NCI-H1105 (cell line): Measurements from ENCODE around the gene E2F3.

ENCODE experiments used
- DNase-seq: peaks from one replicate; lab custom pipeline; 2025; lab: John Stamatoyannopoulos, UW

E2F3 gene

GRCh38 chr6:20401205-20402091 is at the start of gene E2F3:
TSS of gene E2F3 (plus strand) at chr6:20401879. CDS start at chr6:20402233, 354 bp downstream.
- peak; percentile 100 for DNase-seq

GRCh38 chr6:20352346-20352745 is 49.3 kb upstream of the E2F3 start:
- DNase-seq: no peak

DNA sequence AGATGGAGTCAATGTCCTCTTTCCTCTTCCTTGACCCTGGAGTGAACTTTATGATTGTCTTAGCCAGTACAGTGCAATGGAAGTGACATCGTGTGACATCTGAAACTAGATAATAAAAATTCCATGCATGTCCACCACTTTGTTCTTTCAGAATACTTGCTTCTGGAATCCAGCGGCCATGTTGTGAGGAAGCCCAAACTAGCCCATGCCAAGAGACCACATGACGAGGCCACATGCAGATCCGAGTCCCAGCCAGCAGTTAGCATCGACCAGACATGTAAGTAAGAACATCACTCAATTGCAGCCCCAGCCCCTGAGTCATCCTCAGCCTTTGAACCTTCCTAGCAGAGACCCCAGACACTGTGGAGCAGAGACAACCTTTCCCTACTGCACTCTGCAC is 48.5 kb upstream of the E2F3 start:
- no peak for DNase-seq

DNA sequence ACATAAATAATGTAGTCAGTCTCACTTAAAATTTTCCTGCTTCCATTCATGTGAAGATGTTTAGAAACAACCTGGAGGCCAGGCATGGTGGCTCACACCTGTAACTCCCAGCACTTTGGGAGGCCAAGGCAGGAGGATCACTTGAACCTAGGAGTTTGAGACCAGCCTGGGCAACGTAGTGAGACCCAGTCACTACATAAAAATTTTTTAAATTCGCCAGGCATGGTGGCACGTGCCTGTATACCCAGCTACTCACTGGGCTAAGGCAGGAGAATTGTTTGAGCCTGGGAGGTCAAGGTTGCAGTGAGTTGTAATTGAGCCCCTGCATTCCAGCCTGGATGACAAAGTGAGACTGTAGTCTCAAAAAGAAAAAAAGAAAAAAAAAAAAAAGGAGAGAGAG is 47.3 kb upstream of the E2F3 start:
- no peak for DNase-seq

- DNase-seq: no peak
Observed at GRCh38 chr6:20360471-20361119, 41.1 kb upstream of the E2F3 start.

DNA sequence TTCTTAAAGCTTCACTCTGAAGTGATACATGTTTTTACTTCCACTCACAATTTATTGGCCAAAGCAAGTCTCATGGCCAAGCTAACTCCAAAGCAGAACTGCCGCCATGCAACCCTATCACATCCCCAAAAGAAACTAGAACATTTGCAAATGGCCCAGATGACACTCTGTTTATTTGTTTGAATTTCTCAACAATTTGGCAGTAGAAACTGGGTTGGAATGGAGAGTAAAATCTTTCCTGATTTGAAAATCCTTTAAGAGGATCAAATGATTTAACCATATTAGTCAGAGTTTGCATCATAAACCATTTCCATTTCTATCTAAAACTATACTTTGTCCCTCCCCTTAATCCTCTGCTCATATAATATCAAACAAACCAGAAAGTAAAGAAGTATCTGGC is 39.1 kb upstream of the E2F3 start:
- no peak for DNase-seq

GRCh38 chr6:20364327-20364726 is 37.4 kb upstream of the E2F3 start:
- no peak for DNase-seq

DNA sequence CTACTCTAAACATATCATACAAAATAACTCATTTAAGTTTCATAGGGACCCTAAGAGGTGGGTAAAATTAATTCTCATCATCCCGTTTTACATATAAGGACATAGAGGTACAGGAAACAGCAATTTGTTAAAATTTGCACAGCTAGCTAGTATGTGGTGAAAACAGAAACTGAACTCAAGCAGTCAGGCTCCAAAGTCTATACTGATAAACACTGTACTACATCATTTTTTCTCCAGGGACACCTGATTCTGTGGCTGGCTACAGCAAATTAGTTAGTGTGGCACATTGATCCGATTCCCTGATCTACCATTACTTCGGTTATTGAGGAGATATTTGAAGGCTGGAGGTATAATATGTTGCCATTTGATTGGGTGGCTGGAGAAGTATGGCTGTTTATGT is 36.2 kb upstream of the E2F3 start:
- no peak for DNase-seq

GRCh38 chr6:20366082-20366830 is 35.4 kb upstream of the E2F3 start:
- DNase-seq: no peak

GRCh38 chr6:20367743-20368485 is 33.8 kb upstream of the E2F3 start:
- DNase-seq: no peak

GRCh38 chr6:20370393-20370792 is 31.3 kb upstream of the E2F3 start:
- DNase-seq: no peak

DNA sequence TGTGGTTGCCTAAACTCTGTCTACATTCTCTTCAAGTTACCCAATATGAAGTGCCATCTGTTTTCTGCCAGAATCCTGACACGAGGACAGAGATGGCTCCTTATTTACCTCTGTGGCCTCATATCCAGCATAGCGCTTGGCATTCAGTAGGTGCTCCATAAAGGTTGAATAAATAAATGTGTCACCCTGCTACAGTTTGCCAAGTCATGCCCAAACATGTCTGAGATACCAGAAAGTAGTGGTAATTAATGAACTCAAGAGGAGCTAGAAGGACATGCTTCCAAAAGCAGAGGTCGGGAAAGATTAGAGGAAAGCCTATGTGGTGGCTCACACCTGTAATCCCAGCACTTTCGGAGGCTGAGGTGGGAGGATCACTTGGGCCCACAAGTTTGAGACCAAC is 30.9 kb upstream of the E2F3 start:
- no peak for DNase-seq

DNA sequence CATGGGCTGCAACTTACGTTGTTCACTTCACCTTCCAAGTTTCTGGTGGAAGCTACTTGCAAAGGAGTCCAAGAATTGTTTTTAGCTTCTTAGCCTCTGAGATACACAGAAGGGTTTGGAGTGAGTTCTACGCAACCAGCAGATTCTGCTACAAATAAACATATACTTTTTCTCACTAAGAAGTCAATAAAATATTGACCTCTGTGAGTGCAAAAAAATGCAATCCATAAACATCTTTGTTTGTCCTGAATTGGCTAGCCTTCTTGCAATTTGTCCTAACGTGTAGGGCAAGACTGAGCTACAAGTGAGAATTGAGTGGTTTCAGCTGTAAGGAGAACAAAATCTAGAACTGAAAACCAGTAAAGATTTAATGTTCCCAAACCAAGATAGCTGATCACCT is 26.2 kb upstream of the E2F3 start:
- no peak for DNase-seq

GRCh38 chr6:20377623-20378265 is 23.9 kb upstream of the E2F3 start:
- DNase-seq: no peak

DNA sequence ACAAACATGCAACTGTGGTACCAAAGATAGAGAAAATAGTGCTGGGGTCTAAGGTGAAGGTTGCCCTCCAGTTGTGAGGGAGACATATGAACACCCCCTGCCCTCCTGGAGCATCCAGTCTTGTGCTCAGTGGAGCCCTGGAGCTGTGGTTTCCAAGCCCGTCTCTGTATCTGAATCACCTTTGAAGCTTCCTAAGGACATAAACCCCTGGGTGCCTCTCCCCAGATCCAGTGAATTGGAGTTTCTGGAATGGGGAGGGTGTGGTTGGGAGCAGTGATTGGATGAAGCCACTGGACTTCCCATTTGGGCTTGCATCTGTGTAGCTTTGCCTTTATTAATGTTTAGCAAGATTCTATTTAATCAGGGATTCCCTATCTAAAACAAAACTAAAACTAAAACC is 22.4 kb upstream of the E2F3 start:
- no peak for DNase-seq

DNA sequence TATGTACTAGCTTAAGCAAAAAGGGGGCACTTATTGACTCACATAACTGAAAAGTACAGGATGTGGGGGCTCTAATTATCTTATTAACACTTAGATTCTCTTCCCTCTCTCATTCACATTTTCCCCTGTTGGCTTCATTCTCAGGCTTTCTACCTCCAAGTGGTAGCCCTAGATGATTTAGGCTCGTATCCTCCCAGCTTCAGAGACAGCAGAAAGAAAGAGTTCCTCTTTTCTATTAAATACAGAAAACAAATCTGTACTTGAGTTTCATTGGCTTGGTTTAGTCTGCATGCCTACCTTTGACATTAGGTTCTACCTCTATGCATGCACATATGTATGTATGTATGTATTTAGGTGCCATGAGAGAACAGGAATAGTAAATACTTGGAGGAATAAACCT is 15.5 kb upstream of the E2F3 start:
- DNase-seq: no peak

- DNase-seq: no peak
Observed at GRCh38 chr6:20389066-20389465, 12.6 kb upstream of the E2F3 start.

- no peak for DNase-seq
Observed at GRCh38 chr6:20393297-20393696, 8.4 kb upstream of the E2F3 start.

DNA sequence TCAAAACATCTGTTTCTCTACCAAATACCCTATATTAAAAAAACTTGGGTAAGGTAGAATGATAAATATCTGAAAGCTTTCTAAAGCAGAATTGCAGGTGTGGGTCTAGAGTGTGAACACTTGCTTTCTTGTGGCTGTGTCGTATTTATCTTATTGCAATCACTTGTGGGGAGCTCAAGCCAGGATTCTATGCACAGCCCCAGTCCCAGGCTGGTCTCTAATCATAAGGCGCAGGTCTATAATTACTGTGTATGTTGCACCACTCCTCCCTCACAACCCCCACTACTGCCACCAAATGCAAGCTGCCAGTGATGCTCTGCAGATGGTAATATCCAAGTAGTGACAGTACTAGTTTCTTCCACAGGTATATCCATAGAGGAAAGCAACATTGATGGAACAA is 2.2 kb upstream of the E2F3 start:
- no peak for DNase-seq

DNA sequence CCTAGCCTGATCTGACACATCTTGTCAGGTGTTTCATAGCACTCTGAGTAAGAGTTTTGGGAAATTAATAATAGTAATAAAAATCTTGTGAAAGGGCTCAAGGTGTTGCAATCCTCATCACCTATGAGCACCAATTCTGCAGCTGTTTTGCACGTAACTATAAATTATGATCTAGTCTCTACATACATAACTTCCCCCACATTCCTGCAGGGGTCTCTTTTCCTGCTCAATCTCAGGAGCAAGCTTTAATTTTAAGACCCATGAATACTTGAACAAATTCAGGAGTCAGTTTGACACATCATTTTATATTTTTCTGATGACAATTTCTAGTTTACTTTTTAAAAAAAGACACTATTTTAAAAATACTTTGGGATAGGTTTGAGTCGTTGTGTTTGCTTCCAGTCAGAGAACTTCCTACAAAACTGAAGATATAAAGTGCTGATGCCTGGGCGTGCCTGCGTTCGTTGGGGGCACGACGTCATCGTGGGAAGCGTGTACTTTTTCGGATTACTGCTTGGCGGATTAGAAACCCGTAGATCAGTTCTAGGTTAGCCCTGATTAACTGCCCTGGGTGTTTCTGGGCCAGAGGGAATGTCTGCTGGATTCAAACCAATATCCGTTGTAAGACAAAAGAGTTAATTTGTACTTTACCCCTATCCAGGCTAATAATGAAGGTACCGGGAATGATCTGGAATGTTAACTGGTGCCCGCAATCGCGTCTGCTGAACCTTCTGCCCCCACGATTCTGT is 1.0 kb upstream of the E2F3 start:
- peak; percentile 32 for DNase-seq

DNA sequence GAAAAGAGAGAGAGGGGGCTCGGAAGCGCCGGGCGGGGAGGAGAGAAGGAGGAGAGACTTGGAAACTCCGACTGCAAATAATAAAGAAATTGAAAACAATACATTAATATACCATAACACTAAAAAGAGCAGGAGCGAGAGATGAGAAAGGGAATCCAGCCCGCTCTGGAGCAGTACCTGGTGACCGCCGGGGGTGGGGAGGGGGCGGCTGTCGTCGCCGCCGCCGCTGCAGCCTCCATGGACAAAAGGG is 338 bp downstream of the E2F3 start:
- no peak for DNase-seq
